Chondrocyte (in vitro differentiated cells): ENCODE results near the gene CCN5. TPM values are rescaled to one million over a fixed set of nuclear protein-coding genes. Genes with fewer than 3 reads are reported as not detected.

Source experiments
- DNase-seq: peaks from one replicate; pipeline ENCODE4 v3.0.0; 2021; ENCODE audit warnings: mixed read lengths, low spot score
- H3K27ac Mint-ChIP-seq: one replicate; pipeline ENCODE4 v1.8.0; 2021; ENCODE audit warnings: mild to moderate bottlenecking, moderate library complexity, mixed read lengths; ENCODE audit not compliant: unreplicated experiment
- H3K27me3 Mint-ChIP-seq: 2 replicates; pipeline ENCODE4 v1.8.0; 2021; ENCODE audit warnings: low read depth, mixed read lengths
- H3K36me3 Mint-ChIP-seq: 2 replicates; pipeline ENCODE4 v1.8.0; 2021; ENCODE audit warnings: low read depth, mixed read lengths
- H3K4me1 Mint-ChIP-seq: 2 replicates; pipeline ENCODE4 v1.8.0; 2021; ENCODE audit warnings: low read depth, mild to moderate bottlenecking, mixed read lengths
- H3K4me3 Mint-ChIP-seq: one replicate; pipeline ENCODE4 v1.8.0; 2021; ENCODE audit warnings: mild to moderate bottlenecking, moderate library complexity, mixed read lengths; ENCODE audit not compliant: unreplicated experiment
- H3K9me3 Mint-ChIP-seq: 2 replicates; pipeline ENCODE4 v1.8.0; 2021; ENCODE audit warnings: low read depth, mixed read lengths
- CTCF ChIP-seq: fragments of 200-600 bp; sonication (generic); IDR thresholded peaks from 2 replicates; pipeline ENCODE4 v1.5.0; 2021; ENCODE audit warnings: antibody characterized with exemption, mild to moderate bottlenecking, moderate library complexity
- total RNA-seq: library from RNA; stranded (reverse); gene quantifications from 3 replicates; pipeline ENCODE4 v1.2.1, GENCODE V29; 2021

CCN5 gene
- total RNA-seq, 1 donor from 2014 or later: 1.7 TPM

- Mint-ChIP-seq H3K36me3 (no peaks in the 10 kb centered on the region), H3K27ac (no peak within 1 kb of the TSS), H3K27me3 (peaks cover 16% of the 10 kb centered on the region), H3K4me3 (peak within 1 kb of the TSS; percentile 66), H3K9me3 (no peaks in the 10 kb centered on the region), H3K4me1 (peaks cover 15% of the 10 kb centered on the region)
- no peak for TF ChIP-seq CTCF
- DNase-seq: no peak
Measured at GRCh38 chr20:44745598-44746366, 30.6 kb downstream of the CCN5 start, which contains the start of gene KCNK15. Gene KCNK15, plus strand, starts transcription at chr20:44745865. Its CDS starts 46 bp downstream, at chr20:44745911.

GRCh38 chr20:44746367-44747165 is 31.4 kb downstream of the CCN5 start:
- no peak for TF ChIP-seq CTCF
- H3K27me3 Mint-ChIP-seq: peaks cover 16% of the 10 kb centered on the region
- H3K9me3 Mint-ChIP-seq: no peaks in the 10 kb centered on the region
- DNase-seq: no peak
- no peak overlapping the region for H3K27ac Mint-ChIP-seq
- H3K36me3 Mint-ChIP-seq: peaks cover 1% of the 10 kb centered on the region
- peaks cover 15% of the 10 kb centered on the region for H3K4me1 Mint-ChIP-seq
- H3K4me3 Mint-ChIP-seq: peak overlapping the region; percentile 66

- H3K27me3 Mint-ChIP-seq: peaks cover 12% of the 10 kb centered on the region
- peaks cover 15% of the 10 kb centered on the region for H3K4me1 Mint-ChIP-seq
- H3K4me3 Mint-ChIP-seq: peak overlapping the region; percentile 16
- TF ChIP-seq CTCF: peak; percentile 88
- peak overlapping the region; percentile 70 for H3K27ac Mint-ChIP-seq
- H3K36me3 Mint-ChIP-seq: peaks cover 1% of the 10 kb centered on the region
- no peaks in the 10 kb centered on the region for H3K9me3 Mint-ChIP-seq
- no peak for DNase-seq
Measured at GRCh38 chr20:44747166-44748004, 32.2 kb downstream of the CCN5 start.

- no peak for TF ChIP-seq CTCF
- DNase-seq: no peak
- Mint-ChIP-seq H3K4me3 (no peak overlapping the region), H3K9me3 (no peaks in the 10 kb centered on the region), H3K27ac (no peak overlapping the region), H3K27me3 (peaks cover 11% of the 10 kb centered on the region), H3K4me1 (peaks cover 15% of the 10 kb centered on the region), H3K36me3 (peaks cover 1% of the 10 kb centered on the region)
Measured at GRCh38 chr20:44748005-44748370, 32.8 kb downstream of the CCN5 start.
